Hepatocyte (in vitro differentiated cells): ENCODE data around the gene RBM19.
"Not testable (repeated sequence)": the region's sequence is repeated elsewhere in the genome, so short reads cannot be mapped to it uniquely, and the experiment has no call there.

Experiments used
- EZH2 ChIP-seq: fragments of 200-600 bp; sonication (generic); IDR thresholded peaks from 2 replicates; pipeline ENCODE4 v1.6.1; 2016; ENCODE audit warnings: antibody characterized with exemption, mild to moderate bottlenecking, borderline replicate concordance
- EZH2phosphoT487 ChIP-seq: fragments of 200-600 bp; sonication (generic); IDR thresholded peaks from one replicate; pipeline ENCODE4 v1.6.1; 2018; ENCODE audit warnings: antibody characterized with exemption, mild to moderate bottlenecking, low read depth, moderate library complexity; ENCODE audit not compliant: unreplicated experiment, severe bottlenecking
- TF ChIP-seq, protein P1 (sequence below): fragments of 200-600 bp; sonication (generic); IDR thresholded peaks from 2 replicates; pipeline ENCODE4 v1.5.1; 2016; ENCODE audit warnings: antibody characterized with exemption, mild to moderate bottlenecking; ENCODE audit not compliant: poor library complexity

DNA sequence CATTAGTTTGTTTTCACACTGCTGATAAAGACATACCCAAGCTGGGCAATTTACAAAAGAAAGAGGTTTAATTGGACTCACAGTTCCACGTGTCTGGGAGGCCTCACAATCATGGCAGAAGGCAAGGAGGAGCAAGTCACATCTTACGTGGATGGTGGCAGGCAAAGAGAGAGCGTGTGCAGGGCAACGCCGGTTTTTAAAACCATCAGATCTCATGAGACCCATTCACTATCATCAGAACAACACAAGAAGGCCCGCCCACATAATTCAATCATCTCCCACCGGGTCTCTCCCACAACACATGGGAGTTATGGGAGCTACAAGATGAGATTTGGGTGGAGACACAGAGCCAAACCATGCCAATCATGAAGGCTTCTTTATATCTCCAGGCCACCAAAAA, 34.1 kb upstream of the RBM19 start:
- TF ChIP-seq, protein P1, sequence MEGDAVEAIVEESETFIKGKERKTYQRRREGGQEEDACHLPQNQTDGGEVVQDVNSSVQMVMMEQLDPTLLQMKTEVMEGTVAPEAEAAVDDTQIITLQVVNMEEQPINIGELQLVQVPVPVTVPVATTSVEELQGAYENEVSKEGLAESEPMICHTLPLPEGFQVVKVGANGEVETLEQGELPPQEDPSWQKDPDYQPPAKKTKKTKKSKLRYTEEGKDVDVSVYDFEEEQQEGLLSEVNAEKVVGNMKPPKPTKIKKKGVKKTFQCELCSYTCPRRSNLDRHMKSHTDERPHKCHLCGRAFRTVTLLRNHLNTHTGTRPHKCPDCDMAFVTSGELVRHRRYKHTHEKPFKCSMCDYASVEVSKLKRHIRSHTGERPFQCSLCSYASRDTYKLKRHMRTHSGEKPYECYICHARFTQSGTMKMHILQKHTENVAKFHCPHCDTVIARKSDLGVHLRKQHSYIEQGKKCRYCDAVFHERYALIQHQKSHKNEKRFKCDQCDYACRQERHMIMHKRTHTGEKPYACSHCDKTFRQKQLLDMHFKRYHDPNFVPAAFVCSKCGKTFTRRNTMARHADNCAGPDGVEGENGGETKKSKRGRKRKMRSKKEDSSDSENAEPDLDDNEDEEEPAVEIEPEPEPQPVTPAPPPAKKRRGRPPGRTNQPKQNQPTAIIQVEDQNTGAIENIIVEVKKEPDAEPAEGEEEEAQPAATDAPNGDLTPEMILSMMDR, result not testable (repeated sequence)
- TF ChIP-seq EZH2, EZH2phosphoT487: not testable (repeated sequence)
